GM12891 (cell line): ENCODE measurements around the gene PIGA.

Source experiments
- POLR2A ChIP-seq: IDR thresholded peaks from 2 replicates; pipeline ENCODE4 v1.6.1; 2011; ENCODE audit warnings: low read depth, low read length, control low read depth
- POLR2AphosphoS5 ChIP-seq: IDR thresholded peaks from 2 replicates; pipeline ENCODE4 v1.6.1; 2011; ENCODE audit warnings: low read depth, low read length, control low read depth
- SPI1 ChIP-seq: IDR thresholded peaks from 2 replicates; pipeline ENCODE4 v1.6.1; 2011; ENCODE audit warnings: low read depth, low read length, control low read depth
- TAF1 ChIP-seq: IDR thresholded peaks from 2 replicates; pipeline ENCODE4 v1.6.1; 2011; ENCODE audit warnings: low read depth, low read length, control low read depth

- TF ChIP-seq POLR2A (no peak), POLR2AphosphoS5 (no peak), SPI1 (no peak), TAF1 (no peak)
These were observed 19.8 kb downstream of the PIGA start, which contains the start of gene ASB11 for GRCh38 chrX:15315509-15315908.
